Neutrophil (primary cell): ENCODE measurements around the gene FAM200B.

ENCODE experiments used
- H3K27ac ChIP-seq: fragments of 200-600 bp; sonication (generic); 2 replicates; pipeline ENCODE4 v1.5.1; 2016; ENCODE audit warnings: mild to moderate bottlenecking, moderate library complexity
- H3K27me3 ChIP-seq: fragments of 200-600 bp; sonication (generic); 2 replicates; pipeline ENCODE4 v1.6.0; 2016; ENCODE audit warnings: mild to moderate bottlenecking
- H3K36me3 ChIP-seq: fragments of 200-600 bp; sonication (generic); 2 replicates; pipeline ENCODE4 v1.5.1; 2017
- H3K4me1 ChIP-seq, 2 experiments: fragments of 200-600 bp in 1 of 2; sonication (generic) in 1 of 2; 1 replicate in 1 of 2; 2 replicates in 1 of 2; pipeline versions ENCODE4 v1.5.1 to v1.6.1; 2013 to 2016; ENCODE audit warnings: low read depth in 1 of 2, low read length in 1 of 2, mild to moderate bottlenecking in 1 of 2, moderate library complexity in 1 of 2; ENCODE audit not compliant: control insufficient read depth in 1 of 2, insufficient read depth in 1 of 2
- H3K4me3 ChIP-seq, 2 experiments: fragments of 200-600 bp in 1 of 2; sonication (generic) in 1 of 2; 1 replicate in 1 of 2; 2 replicates in 1 of 2; pipeline ENCODE4 v1.5.1; 2013 to 2016; ENCODE audit warnings: low read depth in 1 of 2, low read length in 1 of 2, mild to moderate bottlenecking in 1 of 2, moderate library complexity in 1 of 2
- H3K9me3 ChIP-seq: fragments of 200-600 bp; sonication (generic); 2 replicates; pipeline ENCODE4 v1.5.1; 2016
- CTCF ChIP-seq: fragments of 200-600 bp; sonication (generic); IDR thresholded peaks from 2 replicates; pipeline ENCODE4 v1.5.1; 2016; ENCODE audit warnings: antibody characterized with exemption

The FAM200B gene

GRCh38 chr4:15676039-15676438, 5.6 kb upstream of the FAM200B start:
- Histone ChIP-seq H3K27me3 (no peaks in the 10 kb centered on the region), H3K4me1 (peaks cover 97 to 98% of the 10 kb centered on the region in 2 experiments), H3K9me3 (no peaks in the 10 kb centered on the region), H3K36me3 (no peaks in the 10 kb centered on the region), H3K4me3 (no peak overlapping the region), H3K27ac (peak overlapping the region; percentile 81)
- no peak for TF ChIP-seq CTCF

GRCh38 chr4:15676899-15677298, 4.7 kb upstream of the FAM200B start:
- Histone ChIP-seq H3K4me3 (no peak overlapping the region), H3K4me1 (peaks cover 98% of the 10 kb centered on the region in 2 experiments), H3K36me3 (no peaks in the 10 kb centered on the region), H3K9me3 (no peaks in the 10 kb centered on the region), H3K27me3 (no peaks in the 10 kb centered on the region), H3K27ac (peak overlapping the region; percentile 81)
- no peak for TF ChIP-seq CTCF

- no peak for TF ChIP-seq CTCF
These were observed 4.1 kb upstream of the FAM200B start for GRCh38 chr4:15677507-15677988.

GRCh38 chr4:15681067-15681371, 608 bp upstream of the FAM200B start:
- Histone ChIP-seq H3K27ac (peak overlapping the region; percentile 91), H3K4me3 (peak overlapping the region; percentile 89 to 98), H3K36me3 (no peaks in the 10 kb centered on the region), H3K9me3 (no peaks in the 10 kb centered on the region), H3K27me3 (no peaks in the 10 kb centered on the region), H3K4me1 (peaks cover 98 to 99% of the 10 kb centered on the region in 2 experiments)
- no peak for TF ChIP-seq CTCF

More at GRCh38 chr4:15677507-15677988, 4.1 kb upstream of the FAM200B start:
- H3K36me3 ChIP-seq: no peaks in the 10 kb centered on the region
- peaks cover 98% of the 10 kb centered on the region in 2 experiments for H3K4me1 ChIP-seq
- H3K27ac ChIP-seq: peak overlapping the region; percentile 81
- H3K27me3 ChIP-seq: no peaks in the 10 kb centered on the region
- no peaks in the 10 kb centered on the region for H3K9me3 ChIP-seq
- H3K4me3 ChIP-seq: no peak overlapping the region

GRCh38 chr4:15682242-15683142, 865 bp downstream of the FAM200B start:
- TF ChIP-seq CTCF: no peak
- H3K27ac ChIP-seq: peak overlapping the region; percentile 91
- peaks cover 13% of the 10 kb centered on the region for H3K36me3 ChIP-seq
- no peaks in the 10 kb centered on the region for H3K9me3 ChIP-seq
- H3K4me1 ChIP-seq: peaks cover 98 to 99% of the 10 kb centered on the region in 2 experiments
- H3K4me3 ChIP-seq: peak overlapping the region; percentile 89 to 98
- no peaks in the 10 kb centered on the region for H3K27me3 ChIP-seq
